Liver (tissue), 1 donor: ENCODE results near the gene ZNF133.

Experiments
- MAX ChIP-seq: IDR thresholded peaks from 2 replicates; pipeline ENCODE4 v1.6.1; 2016; ENCODE audit warnings: antibody characterized with exemption
- ZBTB33 ChIP-seq: IDR thresholded peaks from 2 replicates; pipeline ENCODE4 v1.6.1; 2016; ENCODE audit warnings: antibody characterized with exemption

GRCh38 chr20:18256440-18257090 lies 31.8 kb upstream of the ZNF133 start:
- TF ChIP-seq MAX (no peak), ZBTB33 (no peak)
